Upper lobe of left lung (tissue), 6 donors: Measurements from ENCODE around the gene SLC26A8. TPM values are rescaled to one million over a fixed set of nuclear protein-coding genes. Genes with fewer than 3 reads are reported as not detected.

Experiments
- ATAC-seq, 2 donors: fragments of 200-7000 bp; cut with Tn5 transposase; one replicate each; pipeline ENCODE4 v1.9.1; 2022; ENCODE audit warnings: mild to moderate bottlenecking in 2 of 2, moderate library complexity in 2 of 2; ENCODE audit not compliant: low FRiP score in 2 of 2
- DNase-seq, 2 donors: peaks; one replicate each; pipeline ENCODE4 v3.0.0-alpha.2; 2019 to 2020
- H3K27ac ChIP-seq, 4 donors: fragments of 200-600 bp; sonication (generic); one replicate each; pipeline ENCODE4 v1.5.1; 2016 to 2019
- H3K27me3 ChIP-seq, 4 donors: fragments of 200-600 bp; sonication (generic); one replicate each; pipeline ENCODE4 v1.5.1; 2017 to 2019
- H3K36me3 ChIP-seq, 4 donors: fragments of 200-600 bp; sonication (generic); one replicate each; pipeline ENCODE4 v1.5.1; 2016 to 2019
- H3K4me1 ChIP-seq, 4 donors: fragments of 200-600 bp; sonication (generic); one replicate each; pipeline ENCODE4 v1.5.1; 2018 to 2019
- H3K4me3 ChIP-seq, 4 donors: fragments of 200-600 bp; sonication (generic); one replicate each; pipeline ENCODE4 v1.5.1; 2017 to 2019; ENCODE audit warnings: mild to moderate bottlenecking in 2 of 4, moderate library complexity in 1 of 4
- H3K9me3 ChIP-seq, 4 donors: fragments of 200-600 bp; sonication (generic); one replicate each; pipeline ENCODE4 v1.5.1; 2018 to 2019
- EP300 ChIP-seq, 4 donors: sonication (generic); formaldehyde crosslinking; IDR thresholded peaks; one replicate each; pipeline ENCODE4 v1.5.1; 2017; ENCODE audit warnings: antibody characterized with exemption in 4 of 4, control low read depth in 2 of 4
- POLR2A ChIP-seq, 4 donors: fragments of 450-650 bp; IDR thresholded peaks; one replicate each; pipeline ENCODE4 v1.5.1; 2016 to 2017; ENCODE audit warnings: antibody characterized with exemption in 4 of 4, mild to moderate bottlenecking in 2 of 4
- POLR2AphosphoS5 ChIP-seq, 2 donors: sonication (generic); formaldehyde crosslinking; IDR thresholded peaks; one replicate each; pipeline ENCODE4 v1.5.1; 2017; ENCODE audit warnings: antibody characterized with exemption in 2 of 2
- WGBS, 2 donors: methylation state at CpG; one replicate each; pipeline ENCODE4 v1.1.5; 2017 to 2018; 5-methylcytosine and 5-hydroxymethylcytosine counted together
- total RNA-seq, 6 donors: library from RNA; depleted of rRNA in 4 of 6; stranded (reverse); fragments of >200 nt in 4 of 6; gene quantifications; one replicate each; pipeline versions ENCODE4 v1.1.0 to v1.2.1, GENCODE V29; 2016 to 2021
- TF ChIP-seq, protein P1 (sequence below), 6 experiments: fragments of 450-650 bp in 4 of 6; fragments of 200-600 bp in 2 of 6; sonication (generic) in 2 of 6; IDR thresholded peaks; one replicate each; pipeline ENCODE4 v1.5.1; 2016 to 2019; ENCODE audit warnings: antibody characterized with exemption in 6 of 6
- donor health status: DM: no; HTN: no; CAD: no; lungs with moderate emphysema.
- donor health status: DM: no; HTN: yes; CAD: no; lungs with severe emphysema.

Gene SLC26A8
- total RNA-seq, 6 donors from 2014 or later = under 0.01 to 1.5 (median 0.80) TPM

GRCh38 chr6:36042618-36043260, 18.3 kb upstream of the SLC26A8 start:
- ATAC-seq (no peak), DNase-seq (no peak)
- Histone ChIP-seq H3K4me1 (peaks cover 26 to 38% (median 34%) of the 10 kb centered on the region in 4 donors), H3K4me3 (no peak overlapping the region), H3K27me3 (no peaks in the 10 kb centered on the region), H3K9me3 (no peaks in the 10 kb centered on the region), H3K27ac (no peak overlapping the region), H3K36me3 (no peaks in the 10 kb centered on the region)
- TF ChIP-seq POLR2A (IDR thresholded peaks at IDR 0.05) = no peak
- TF ChIP-seq POLR2AphosphoS5 (IDR thresholded peaks at IDR 0.05) = no peak
- TF ChIP-seq EP300 (IDR thresholded peaks at IDR 0.05) = no peak
- TF ChIP-seq, protein P1, sequence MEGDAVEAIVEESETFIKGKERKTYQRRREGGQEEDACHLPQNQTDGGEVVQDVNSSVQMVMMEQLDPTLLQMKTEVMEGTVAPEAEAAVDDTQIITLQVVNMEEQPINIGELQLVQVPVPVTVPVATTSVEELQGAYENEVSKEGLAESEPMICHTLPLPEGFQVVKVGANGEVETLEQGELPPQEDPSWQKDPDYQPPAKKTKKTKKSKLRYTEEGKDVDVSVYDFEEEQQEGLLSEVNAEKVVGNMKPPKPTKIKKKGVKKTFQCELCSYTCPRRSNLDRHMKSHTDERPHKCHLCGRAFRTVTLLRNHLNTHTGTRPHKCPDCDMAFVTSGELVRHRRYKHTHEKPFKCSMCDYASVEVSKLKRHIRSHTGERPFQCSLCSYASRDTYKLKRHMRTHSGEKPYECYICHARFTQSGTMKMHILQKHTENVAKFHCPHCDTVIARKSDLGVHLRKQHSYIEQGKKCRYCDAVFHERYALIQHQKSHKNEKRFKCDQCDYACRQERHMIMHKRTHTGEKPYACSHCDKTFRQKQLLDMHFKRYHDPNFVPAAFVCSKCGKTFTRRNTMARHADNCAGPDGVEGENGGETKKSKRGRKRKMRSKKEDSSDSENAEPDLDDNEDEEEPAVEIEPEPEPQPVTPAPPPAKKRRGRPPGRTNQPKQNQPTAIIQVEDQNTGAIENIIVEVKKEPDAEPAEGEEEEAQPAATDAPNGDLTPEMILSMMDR (IDR thresholded peaks at IDR 0.05) = no peak
- WGBS, 2 donors = 88 to 95% methylated on average over 12 of the region's 12 CpGs

DNA sequence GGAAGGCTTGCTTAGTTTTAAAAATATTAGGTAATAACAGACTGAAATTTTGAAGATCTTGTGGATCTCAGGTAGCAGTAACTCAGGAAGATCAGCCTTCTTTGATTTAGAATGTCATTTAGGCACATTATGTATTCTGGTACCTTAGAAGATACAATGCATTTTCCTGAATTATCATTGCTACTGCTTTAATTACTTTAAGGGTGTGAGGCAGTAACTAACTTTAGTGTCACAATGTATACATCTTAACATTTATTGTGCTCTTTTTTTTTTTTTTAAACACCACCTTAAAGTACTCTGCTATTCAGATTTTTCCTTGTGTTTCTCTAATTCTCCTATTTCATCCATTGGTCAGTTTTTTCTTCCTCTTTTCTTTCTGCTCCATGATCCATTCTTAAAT, 16.5 kb upstream of the SLC26A8 start:
- Histone ChIP-seq H3K4me3 (no peak overlapping the region), H3K27me3 (no peaks in the 10 kb centered on the region), H3K9me3 (no peaks in the 10 kb centered on the region), H3K4me1 (peaks cover 23 to 42% (median 37%) of the 10 kb centered on the region in 4 donors), H3K27ac (no peak overlapping the region), H3K36me3 (no peaks in the 10 kb centered on the region)
- no peak for ATAC-seq
- no peak for TF ChIP-seq EP300 (IDR thresholded peaks at IDR 0.05)
- TF ChIP-seq, protein P1 (IDR thresholded peaks at IDR 0.05) = no peak
- TF ChIP-seq POLR2A (IDR thresholded peaks at IDR 0.05) = no peak
- TF ChIP-seq POLR2AphosphoS5 (IDR thresholded peaks at IDR 0.05) = no peak
- DNase-seq = no peak

DNA sequence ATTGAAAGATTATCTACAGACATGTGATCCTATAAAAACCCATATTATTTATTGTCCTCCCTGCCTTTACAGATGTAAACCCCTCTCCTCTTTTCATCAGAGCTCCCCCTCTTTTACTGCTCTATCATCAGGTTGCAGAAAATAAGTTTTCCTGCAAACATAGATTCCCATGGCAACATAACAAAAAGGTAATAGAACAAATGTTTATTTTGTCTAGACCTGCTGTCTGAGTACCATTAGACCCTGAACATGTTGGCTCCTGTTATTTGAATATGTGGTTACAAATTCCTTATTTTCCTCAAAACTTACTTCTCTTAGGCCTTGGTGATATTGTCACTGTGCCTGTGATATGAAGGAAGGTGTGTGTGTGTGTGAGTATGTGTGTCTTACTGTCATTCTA, 14.7 kb upstream of the SLC26A8 start:
- TF ChIP-seq POLR2AphosphoS5 (IDR thresholded peaks at IDR 0.05) (no peak), POLR2A (IDR thresholded peaks at IDR 0.05) (no peak), EP300 (IDR thresholded peaks at IDR 0.05) (no peak)
- TF ChIP-seq, protein P1 (IDR thresholded peaks at IDR 0.05) = no peak
- Histone ChIP-seq H3K4me3 (no peak overlapping the region), H3K9me3 (no peaks in the 10 kb centered on the region), H3K27ac (no peak overlapping the region), H3K36me3 (no peaks in the 10 kb centered on the region), H3K27me3 (no peaks in the 10 kb centered on the region), H3K4me1 (peaks cover 41 to 59% (median 55%) of the 10 kb centered on the region in 4 donors)
- ATAC-seq (no peak), DNase-seq (no peak)

DNA sequence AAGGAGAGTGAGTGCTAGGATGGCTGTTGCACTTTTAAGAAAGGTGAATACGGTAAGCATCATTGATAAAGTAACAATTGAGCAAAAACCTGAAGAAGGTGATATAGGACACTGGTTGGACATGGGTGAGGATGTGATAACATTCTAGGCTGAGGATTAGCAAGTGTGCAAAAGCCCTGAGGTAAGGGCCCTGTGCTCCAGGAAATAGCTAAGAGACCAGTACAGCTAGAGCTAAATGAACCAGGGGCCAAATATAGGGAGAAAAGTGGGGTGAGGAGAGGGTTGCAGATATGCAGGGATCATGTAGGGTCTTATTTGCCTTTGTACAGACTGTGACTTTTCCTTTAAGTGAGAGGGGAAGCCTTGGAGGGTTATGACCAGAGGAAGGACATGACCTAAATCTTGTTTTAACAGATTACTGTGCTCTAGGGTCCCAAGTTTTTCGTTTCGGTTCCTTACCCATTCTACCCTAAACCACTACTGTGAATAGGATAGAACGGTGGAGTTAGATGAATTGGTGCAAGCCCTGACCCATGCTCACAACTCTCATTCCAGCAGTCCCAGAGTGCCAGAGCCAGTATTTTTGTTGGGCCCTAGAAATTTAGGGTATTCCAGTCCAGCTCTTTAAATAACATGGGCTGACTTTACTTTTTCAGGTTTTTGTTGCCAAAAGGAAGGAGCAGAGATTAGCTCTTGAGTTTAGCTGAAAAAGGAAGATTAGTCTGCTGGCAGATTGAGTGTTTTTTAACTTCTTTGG, 13.9 kb upstream of the SLC26A8 start:
- peak overlapping the region in 1 of 4 donors; percentile 35 for H3K27ac ChIP-seq
- ATAC-seq (peak; percentile 40 to 53), DNase-seq (no peak)
- no peaks in the 10 kb centered on the region for H3K9me3 ChIP-seq
- WGBS, 2 donors = 47 to 51% methylated on average over 4 of the region's 4 CpGs
- peaks cover 49 to 67% (median 63%) of the 10 kb centered on the region in 4 donors for H3K4me1 ChIP-seq
- H3K27me3 ChIP-seq = no peaks in the 10 kb centered on the region
- TF ChIP-seq POLR2AphosphoS5 (IDR thresholded peaks at IDR 0.05) = no peak
- TF ChIP-seq, protein P1 (IDR thresholded peaks at IDR 0.05) = no peak
- no peak for TF ChIP-seq EP300 (IDR thresholded peaks at IDR 0.05)
- TF ChIP-seq POLR2A (IDR thresholded peaks at IDR 0.05) = no peak
- H3K36me3 ChIP-seq = no peaks in the 10 kb centered on the region
- no peak overlapping the region for H3K4me3 ChIP-seq
